Panc1 (cell line): ENCODE measurements around the gene MBD6. TPM values are rescaled to one million over a fixed set of nuclear protein-coding genes. Genes with fewer than 3 reads are reported as not detected.
"Not testable (repeated sequence)": the region's sequence is repeated elsewhere in the genome, so short reads cannot be mapped to it uniquely, and the experiment has no call there.

Source experiments
- ATAC-seq: fragments of 200-7000 bp; cut with Tn5 transposase; 2 replicates; pipeline ENCODE4 v1.9.1; 2020; ENCODE audit warnings: mild to moderate bottlenecking, moderate library complexity
- BruUV-seq: library from RNA; stranded (reverse); fragments of 400-500 nt; replicated peaks from 2 replicates; lab custom pipeline; 2021; lab: Mats Ljungman, UMichigan
- CTCF ChIA-PET: fragments of 300-600 bp; sonication (Branson Sonifier 250); formaldehyde crosslinking; loops from one replicate; lab custom pipeline; 2022; ENCODE audit warnings: antibody characterized with exemption; lab: Charles Lee
- POLR2A ChIA-PET: fragments of 300-600 bp; sonication (Branson Sonifier 250); formaldehyde crosslinking; loops from one replicate; lab custom pipeline; 2022; ENCODE audit warnings: antibody characterized with exemption; lab: Charles Lee
- DNase-seq: peaks from one replicate; pipeline ENCODE4 v3.0.0-alpha.2; 2010; ENCODE audit warnings: low read depth, low spot score
- H3K27ac ChIP-seq: 2 replicates; pipeline ENCODE4 v1.5.1; 2011; ENCODE audit warnings: mild to moderate bottlenecking, low read length, inconsistent platforms
- H3K27me3 ChIP-seq: fragments of 200-500 bp; sonication (Bioruptor generic); 2 replicates; pipeline ENCODE4 v1.6.0; 2014; ENCODE audit warnings: low read length, inconsistent platforms; ENCODE audit not compliant: control insufficient read depth, insufficient read depth
- H3K36me3 ChIP-seq: fragments of 200-500 bp; sonication (Bioruptor generic); 2 replicates; pipeline ENCODE4 v1.5.1; 2014; ENCODE audit warnings: inconsistent platforms, mild to moderate bottlenecking, low read length, moderate library complexity; ENCODE audit not compliant: control insufficient read depth, insufficient read depth
- H3K4me1 ChIP-seq: 2 replicates; pipeline ENCODE4 v1.5.1; 2011; ENCODE audit warnings: inconsistent platforms, mild to moderate bottlenecking, low read length, moderate library complexity; ENCODE audit not compliant: control insufficient read depth, insufficient read depth
- H3K4me3 ChIP-seq, 2 experiments: 2 replicates each; pipeline ENCODE4 v1.5.1; 2011 to 2012; ENCODE audit warnings: low read depth in 2 of 2, low read length in 2 of 2, mild to moderate bottlenecking in 2 of 2, inconsistent platforms in 1 of 2, moderate library complexity in 1 of 2
- H3K9me3 ChIP-seq: fragments of 200-500 bp; sonication (Bioruptor generic); 2 replicates; pipeline ENCODE4 v1.5.1; 2014; ENCODE audit warnings: low read depth, mild to moderate bottlenecking, inconsistent platforms, low read length, moderate library complexity; ENCODE audit not compliant: control insufficient read depth, insufficient read depth
- POLR2AphosphoS5 ChIP-seq: IDR thresholded peaks from 2 replicates; pipeline ENCODE4 v1.6.1; 2012; ENCODE audit warnings: mild to moderate bottlenecking, low read depth, low read length, moderate library complexity
- REST ChIP-seq, 2 experiments: IDR thresholded peaks; 2 replicates each; pipeline ENCODE4 v1.6.1; 2011 to 2012; ENCODE audit warnings: low read depth in 2 of 2, control low read depth in 1 of 2, low read length in 1 of 2, mild to moderate bottlenecking in 1 of 2, moderate library complexity in 1 of 2; ENCODE audit not compliant: insufficient read depth in 1 of 2
- SIN3A ChIP-seq: IDR thresholded peaks from 2 replicates; pipeline ENCODE4 v1.6.1; 2012; ENCODE audit warnings: low read depth, mild to moderate bottlenecking, low read length, moderate library complexity, borderline replicate concordance; ENCODE audit not compliant: insufficient read depth
- TCF7L2 ChIP-seq: IDR thresholded peaks from 2 replicates; pipeline ENCODE4 v1.6.1; 2011; ENCODE audit warnings: mild to moderate bottlenecking, low read depth, low read length, inconsistent platforms
- in situ Hi-C: cut with HindIII; loops from 2 replicates; pipeline ENCODE4 v1.10.0; 2016; ENCODE audit warnings: low sequenced_read_pairs, low pct_unique_long_range_greater_than_20kb
- intact Hi-C: fragments of 100-400 bp; cut with micrococcal nuclease; formaldehyde crosslinking; loops from one replicate; pipeline ENCODE4 v1.10.0; 2022; ENCODE audit not compliant: unreplicated experiment
- total RNA-seq: library from RNA; stranded (reverse); gene quantifications from one replicate; pipeline ENCODE4 v1.2.1, GENCODE V29; 2021; ENCODE audit not compliant: unreplicated experiment
- TF ChIP-seq, protein P1 (sequence below): fragments of 450-650 bp; IDR thresholded peaks from 2 replicates; pipeline ENCODE4 v1.5.1; 2017; ENCODE audit warnings: mild to moderate bottlenecking

Gene MBD6
- total RNA-seq, 1 experiment from 2014 or later = 115 TPM

- Histone ChIP-seq H3K27me3 (no peaks in the 10 kb centered on the region), H3K4me1 (peaks cover 12% of the 10 kb centered on the region; the same call in 1 of the 2 replicates), H3K4me3 (no peak overlapping the region), H3K9me3 (no peaks in the 10 kb centered on the region), H3K36me3 (peaks cover 16% of the 10 kb centered on the region; the same call in 1 of the 2 replicates), H3K27ac (no peak overlapping the region)
- intact Hi-C loops (no loop called here), in situ Hi-C loops (no loop called here)
- TSS peak; percentile 43 for BruUV-seq
- no peak for DNase-seq
- ChIA-PET CTCF (interaction anchor here (0.7 kb wide), 1 partner anchor 93 kb away, joined by 9 read pairs; no protein-coding TSS in a partner anchor), POLR2A (no interaction called here)
- ATAC-seq = no peak
- TF ChIP-seq TCF7L2 (no peak), SIN3A (no peak), REST (IDR thresholded peaks at IDR 0.05; ENCODE audit: insufficient read depth in 1 of 2, low read depth in 2 of 2, low read length in 1 of 2) (no peak), POLR2AphosphoS5 (no peak)
- TF ChIP-seq, protein P1, sequence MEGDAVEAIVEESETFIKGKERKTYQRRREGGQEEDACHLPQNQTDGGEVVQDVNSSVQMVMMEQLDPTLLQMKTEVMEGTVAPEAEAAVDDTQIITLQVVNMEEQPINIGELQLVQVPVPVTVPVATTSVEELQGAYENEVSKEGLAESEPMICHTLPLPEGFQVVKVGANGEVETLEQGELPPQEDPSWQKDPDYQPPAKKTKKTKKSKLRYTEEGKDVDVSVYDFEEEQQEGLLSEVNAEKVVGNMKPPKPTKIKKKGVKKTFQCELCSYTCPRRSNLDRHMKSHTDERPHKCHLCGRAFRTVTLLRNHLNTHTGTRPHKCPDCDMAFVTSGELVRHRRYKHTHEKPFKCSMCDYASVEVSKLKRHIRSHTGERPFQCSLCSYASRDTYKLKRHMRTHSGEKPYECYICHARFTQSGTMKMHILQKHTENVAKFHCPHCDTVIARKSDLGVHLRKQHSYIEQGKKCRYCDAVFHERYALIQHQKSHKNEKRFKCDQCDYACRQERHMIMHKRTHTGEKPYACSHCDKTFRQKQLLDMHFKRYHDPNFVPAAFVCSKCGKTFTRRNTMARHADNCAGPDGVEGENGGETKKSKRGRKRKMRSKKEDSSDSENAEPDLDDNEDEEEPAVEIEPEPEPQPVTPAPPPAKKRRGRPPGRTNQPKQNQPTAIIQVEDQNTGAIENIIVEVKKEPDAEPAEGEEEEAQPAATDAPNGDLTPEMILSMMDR = peak; percentile 39; the same call in 1 of the 2 replicates
These were observed 31.0 kb upstream of the MBD6 start for GRCh38 chr12:57491393-57492280.

DNA sequence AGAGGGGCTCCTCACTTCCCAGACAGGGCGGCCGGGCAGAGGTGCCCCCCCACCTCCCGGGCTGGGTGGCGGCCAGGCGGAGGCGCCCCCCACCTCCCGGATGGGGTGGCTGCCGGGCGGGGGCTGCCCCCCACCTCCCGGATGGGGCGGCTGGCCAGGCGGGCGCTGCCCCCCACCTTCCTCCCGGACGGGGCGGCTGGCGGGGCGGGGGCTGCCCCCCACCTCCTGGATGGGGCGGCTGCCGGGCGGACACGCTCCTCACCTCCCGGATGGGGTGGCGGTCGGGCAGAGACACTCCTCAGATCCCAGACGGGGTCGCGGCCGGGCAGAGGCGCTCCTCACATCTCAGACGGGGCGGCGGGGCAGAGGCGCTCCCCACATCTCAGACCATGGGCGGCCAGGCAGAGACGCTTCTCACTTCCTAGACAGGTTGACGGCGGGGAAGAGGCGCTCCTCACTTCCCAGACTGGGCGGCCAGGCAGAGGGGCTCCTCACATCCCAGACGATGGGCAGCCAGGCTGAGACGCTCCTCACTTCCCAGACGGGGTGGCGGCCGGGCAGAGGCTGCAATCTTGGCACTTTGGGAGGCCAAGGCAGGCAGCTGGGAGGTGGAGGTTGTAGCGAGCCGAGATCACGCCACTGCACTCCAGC, 27.4 kb upstream of the MBD6 start:
- H3K4me1 ChIP-seq, ATAC-seq, BruUV-seq, DNase-seq, H3K4me3 ChIP-seq, CTCF ChIA-PET, H3K27me3 ChIP-seq, in situ Hi-C loops, intact Hi-C loops, H3K9me3 ChIP-seq, H3K27ac ChIP-seq: not testable (repeated sequence)
- peaks cover 14% of the 10 kb centered on the region for H3K36me3 ChIP-seq
- POLR2A ChIA-PET = interaction anchor here (0.6 kb wide), 1 partner anchor 8 kb away, joined by 5 read pairs; no protein-coding TSS in a partner anchor
